T-helper 17 cell (primary cell): ENCODE measurements around the gene ERC1. TPM values are rescaled to one million over a fixed set of nuclear protein-coding genes. Genes with fewer than 3 reads are reported as not detected.
"Not testable (repeated sequence)": the region's sequence is repeated elsewhere in the genome, so short reads cannot be mapped to it uniquely, and the experiment has no call there.

Experiments
- ATAC-seq: fragments of 150-1000 bp; cut with Tn5 transposase; 2 replicates; pipeline ENCODE4 v1.10.0; 2021; ENCODE audit warnings: mild to moderate bottlenecking, moderate library complexity
- DNase-seq, 3 donors: peaks; one replicate each; pipeline versions ENCODE4 v3.0.0 to v3.0.0-alpha.2; 2020 to 2021
- H3K9me3 ChIP-seq: one replicate; pipeline ENCODE4 v1.7.0; 2013; ENCODE audit warnings: low read length, mild to moderate bottlenecking; ENCODE audit not compliant: control insufficient read depth, poor library complexity, severe bottlenecking
- H3K27ac Mint-ChIP-seq: one replicate; pipeline ENCODE4 v1.8.0; 2022; ENCODE audit warnings: mild to moderate bottlenecking, moderate library complexity, mixed read lengths
- H3K27me3 Mint-ChIP-seq: one replicate; pipeline ENCODE4 v1.8.0; 2022; ENCODE audit warnings: mixed read lengths
- H3K36me3 Mint-ChIP-seq: one replicate; pipeline ENCODE4 v1.8.0; 2022; ENCODE audit warnings: low read depth, mixed read lengths
- H3K4me1 Mint-ChIP-seq: one replicate; pipeline ENCODE4 v1.8.0; 2022; ENCODE audit warnings: mild to moderate bottlenecking, mixed read lengths
- H3K4me3 Mint-ChIP-seq: one replicate; pipeline ENCODE4 v1.8.0; 2022; ENCODE audit warnings: mild to moderate bottlenecking, moderate library complexity, mixed read lengths
- total RNA-seq, 4 donors: library from RNA in 2 of 4; stranded (reverse) in 2 of 4; gene quantifications; one replicate each; pipeline ENCODE4 v1.2.3 and lab custom pipeline; 2022 to 2026

ERC1 gene
- total RNA-seq, 2 donors from 2014 or later: 46.7 to 52.1 TPM

DNA sequence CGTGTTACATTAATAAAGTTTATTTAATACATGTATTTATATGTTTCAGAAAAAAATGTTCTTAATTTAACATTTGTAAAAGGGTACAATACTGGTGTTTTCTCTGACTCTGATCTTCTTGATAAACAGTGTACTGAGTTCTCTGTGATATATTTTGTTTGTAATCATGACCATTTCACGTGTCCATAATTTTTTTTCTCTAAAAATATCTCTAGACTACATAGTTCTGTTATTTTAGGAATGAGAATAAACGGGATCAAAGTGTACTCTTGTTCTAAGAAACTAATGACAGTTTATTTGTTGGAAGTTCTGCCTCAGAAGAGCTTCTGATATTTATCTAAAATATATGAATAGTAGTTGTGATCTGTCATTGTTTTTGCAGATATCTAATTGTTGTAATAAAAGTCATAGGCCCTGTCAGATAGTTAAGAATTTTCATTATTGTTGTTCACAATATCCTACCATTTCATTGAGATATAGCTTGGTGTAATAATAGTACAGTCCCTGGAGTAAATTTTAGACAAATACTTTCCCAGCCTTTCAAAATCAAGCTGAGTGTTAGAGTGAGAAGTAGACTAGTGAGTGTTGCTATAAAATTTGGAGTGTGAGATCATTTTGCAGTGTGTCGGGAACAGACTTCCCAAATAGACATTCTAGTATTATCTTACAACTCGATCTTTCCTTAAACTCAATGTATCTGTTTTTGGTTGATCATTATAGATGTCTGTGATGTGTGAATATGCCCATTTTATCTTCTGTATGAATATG lies 86.2 kb downstream of the ERC1 start:
- DNase-seq (no peak), ATAC-seq (no peak)
- H3K27me3 Mint-ChIP-seq: no peaks in the 10 kb centered on the region
- no peak overlapping the region for H3K4me3 Mint-ChIP-seq
- peak overlapping the region; percentile 27 for H3K27ac Mint-ChIP-seq
- peaks cover 7% of the 10 kb centered on the region for H3K4me1 Mint-ChIP-seq
- no peaks in the 10 kb centered on the region for H3K9me3 ChIP-seq
- no peaks in the 10 kb centered on the region for H3K36me3 Mint-ChIP-seq

- no peak overlapping the region for H3K27ac Mint-ChIP-seq
- ATAC-seq: no peak
- no peak for DNase-seq
- H3K4me1 Mint-ChIP-seq: peaks cover 10% of the 10 kb centered on the region
- H3K27me3 Mint-ChIP-seq: no peaks in the 10 kb centered on the region
- H3K9me3 ChIP-seq: no peaks in the 10 kb centered on the region
- H3K4me3 Mint-ChIP-seq: no peak overlapping the region
- H3K36me3 Mint-ChIP-seq: no peaks in the 10 kb centered on the region
These were observed 87.0 kb downstream of the ERC1 start for GRCh38 chr12:1078002-1078401.

- no peaks in the 10 kb centered on the region for H3K36me3 Mint-ChIP-seq
- no peak for ATAC-seq
These were observed 89.6 kb downstream of the ERC1 start for GRCh38 chr12:1080520-1081223.

GRCh38 chr12:1083151-1083888 lies 92.3 kb downstream of the ERC1 start:
- Mint-ChIP-seq H3K4me3 (no peak overlapping the region), H3K36me3 (no peaks in the 10 kb centered on the region), H3K27ac (no peak overlapping the region), H3K4me1 (peaks cover 11% of the 10 kb centered on the region), H3K27me3 (no peaks in the 10 kb centered on the region)
- no peaks in the 10 kb centered on the region for H3K9me3 ChIP-seq
- DNase-seq (no peak), ATAC-seq (no peak)

More at GRCh38 chr12:1080520-1081223, 89.6 kb downstream of the ERC1 start:
- H3K27me3 Mint-ChIP-seq: no peaks in the 10 kb centered on the region
- no peak overlapping the region for H3K27ac Mint-ChIP-seq
- H3K9me3 ChIP-seq: no peaks in the 10 kb centered on the region
- peaks cover 14% of the 10 kb centered on the region for H3K4me1 Mint-ChIP-seq
- no peak overlapping the region for H3K4me3 Mint-ChIP-seq
- no peak for DNase-seq

DNA sequence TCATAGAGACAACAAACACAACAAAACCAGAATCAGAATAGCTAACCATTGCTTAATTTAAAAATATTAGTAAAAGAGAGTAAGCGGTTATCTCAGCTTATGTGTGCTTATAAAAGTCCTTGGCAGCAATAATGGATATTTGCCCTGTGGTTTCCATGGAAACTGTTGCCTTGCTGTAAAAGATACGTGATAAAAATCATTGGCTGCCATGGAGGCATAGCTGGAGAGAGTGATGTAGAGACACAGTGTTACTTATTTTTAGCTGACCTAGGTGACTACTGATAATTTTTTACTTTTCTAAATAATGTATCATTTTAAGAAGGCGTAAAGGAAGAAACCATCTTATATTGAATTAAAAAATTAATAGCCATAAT lies 92.9 kb downstream of the ERC1 start:
- DNase-seq (no peak), ATAC-seq (no peak)
- Mint-ChIP-seq H3K27me3 (no peaks in the 10 kb centered on the region), H3K4me3 (no peak overlapping the region), H3K4me1 (peaks cover 11% of the 10 kb centered on the region), H3K36me3 (no peaks in the 10 kb centered on the region), H3K27ac (no peak overlapping the region)
- no peaks in the 10 kb centered on the region for H3K9me3 ChIP-seq

DNA sequence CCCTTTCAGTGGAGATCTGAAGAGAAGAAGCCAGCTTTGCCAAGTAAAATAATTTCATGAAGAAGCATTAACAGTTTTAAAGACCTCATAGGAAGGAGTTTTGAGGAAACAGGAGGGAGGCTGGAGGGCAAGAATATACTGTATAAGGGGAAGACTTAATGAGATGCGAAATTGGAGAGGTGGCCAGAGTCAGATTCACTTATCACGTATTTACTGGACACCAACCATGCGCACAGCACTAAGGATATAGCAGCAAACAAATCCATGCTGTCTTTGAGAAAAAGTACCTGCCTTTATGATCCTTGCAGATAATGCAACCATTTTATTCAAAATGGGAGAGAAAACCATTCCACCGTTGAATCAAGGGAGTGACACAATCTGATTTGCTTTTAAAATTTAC lies 100.3 kb downstream of the ERC1 start:
- ATAC-seq (no peak), DNase-seq (no peak)
- H3K36me3 Mint-ChIP-seq: no peaks in the 10 kb centered on the region
- no peak overlapping the region for H3K4me3 Mint-ChIP-seq
- H3K4me1 Mint-ChIP-seq: peaks cover 9% of the 10 kb centered on the region
- H3K9me3 ChIP-seq: no peaks in the 10 kb centered on the region
- no peaks in the 10 kb centered on the region for H3K27me3 Mint-ChIP-seq
- H3K27ac Mint-ChIP-seq: no peak overlapping the region

DNA sequence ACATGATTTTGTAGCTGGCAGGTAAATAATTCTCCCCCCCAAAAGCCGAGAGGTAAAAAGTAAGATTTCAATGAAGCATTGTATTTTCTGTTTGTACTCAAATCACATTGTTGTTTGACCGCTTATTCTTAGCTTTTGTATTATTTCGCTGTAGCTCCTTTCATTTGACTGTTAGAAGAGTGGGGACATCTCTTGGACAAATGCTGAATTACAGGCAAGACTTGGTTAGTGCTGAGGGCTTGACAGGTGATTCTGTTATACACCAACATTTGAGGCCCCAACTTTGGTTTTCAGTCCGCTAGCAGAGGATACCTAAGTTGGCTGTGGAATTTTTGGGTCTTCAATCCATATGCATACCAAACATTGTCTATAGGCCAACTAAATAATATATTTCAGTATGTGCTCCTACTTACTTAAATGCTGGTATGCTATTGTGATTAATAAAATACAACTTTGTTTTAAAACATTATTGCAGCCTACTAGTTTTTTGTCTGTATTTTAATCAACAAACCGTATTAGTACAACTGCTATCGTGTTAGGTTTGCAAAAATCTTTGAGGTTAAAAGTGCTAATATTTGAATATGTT lies 102.2 kb downstream of the ERC1 start:
- no peaks in the 10 kb centered on the region for H3K9me3 ChIP-seq
- DNase-seq (peak in 1 of 3 donors; percentile 23), ATAC-seq (peak; percentile 68)
- Mint-ChIP-seq H3K36me3 (no peaks in the 10 kb centered on the region), H3K27ac (no peak overlapping the region), H3K4me3 (no peak overlapping the region), H3K27me3 (no peaks in the 10 kb centered on the region), H3K4me1 (peaks cover 15% of the 10 kb centered on the region)

DNA sequence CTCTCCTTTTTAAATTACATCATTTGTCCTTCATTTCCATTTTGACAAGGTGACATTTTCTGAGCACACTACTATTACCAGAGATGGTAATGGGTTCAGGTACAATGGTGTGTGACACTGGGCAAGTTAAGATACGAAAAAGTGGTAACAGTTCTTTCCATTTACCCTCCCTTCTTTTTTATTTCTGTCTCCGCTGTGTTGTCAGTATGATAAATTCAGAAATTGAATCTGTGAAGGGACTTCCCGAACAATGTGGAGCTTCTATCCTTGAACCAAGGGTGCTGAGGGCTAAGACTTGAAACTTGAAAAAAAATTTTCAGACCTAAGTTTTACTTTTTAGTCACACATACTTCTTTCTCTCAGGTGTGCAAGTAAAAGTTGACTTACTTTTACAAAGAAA lies 103.7 kb downstream of the ERC1 start:
- H3K4me3 Mint-ChIP-seq: no peak overlapping the region
- ATAC-seq: no peak
- no peak for DNase-seq
- no peaks in the 10 kb centered on the region for H3K36me3 Mint-ChIP-seq
- H3K9me3 ChIP-seq: no peaks in the 10 kb centered on the region
- no peaks in the 10 kb centered on the region for H3K27me3 Mint-ChIP-seq
- H3K4me1 Mint-ChIP-seq: peaks cover 24% of the 10 kb centered on the region
- no peak overlapping the region for H3K27ac Mint-ChIP-seq

GRCh38 chr12:1099158-1099557 lies 108.1 kb downstream of the ERC1 start:
- DNase-seq (no peak), ATAC-seq (no peak)
- H3K36me3 Mint-ChIP-seq: peaks cover 2% of the 10 kb centered on the region
- H3K27me3 Mint-ChIP-seq: no peaks in the 10 kb centered on the region
- H3K9me3 ChIP-seq: no peaks in the 10 kb centered on the region
- H3K27ac Mint-ChIP-seq: peak overlapping the region; percentile 59
- peaks cover 47% of the 10 kb centered on the region for H3K4me1 Mint-ChIP-seq
- no peak overlapping the region for H3K4me3 Mint-ChIP-seq

DNA sequence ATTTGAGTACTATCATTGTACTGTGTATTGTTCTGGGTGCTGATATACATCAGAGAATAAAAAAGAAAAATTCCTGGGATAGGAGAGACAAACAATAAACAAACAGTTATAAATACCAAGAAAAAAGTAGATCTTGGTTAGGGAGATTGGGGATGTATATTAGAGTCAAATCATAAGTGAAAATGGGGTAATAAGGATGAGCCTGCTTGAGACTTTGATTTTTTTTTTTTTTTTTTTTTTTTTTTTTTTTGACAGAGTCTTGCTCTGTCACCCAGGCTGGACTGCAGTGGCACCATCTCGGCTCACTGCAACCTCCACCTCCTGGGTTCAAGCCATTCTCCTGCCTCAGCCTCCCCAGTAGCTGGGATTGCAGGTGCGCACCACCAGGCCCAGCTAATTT lies 108.6 kb downstream of the ERC1 start:
- H3K4me1 Mint-ChIP-seq: peaks cover 47% of the 10 kb centered on the region
- H3K4me3 Mint-ChIP-seq, ATAC-seq, H3K27ac Mint-ChIP-seq, DNase-seq, H3K9me3 ChIP-seq, H3K27me3 Mint-ChIP-seq, H3K36me3 Mint-ChIP-seq: not testable (repeated sequence)

- H3K27ac Mint-ChIP-seq: peak overlapping the region; percentile 37
- H3K4me3 Mint-ChIP-seq: no peak overlapping the region
- DNase-seq (no peak), ATAC-seq (no peak)
- H3K9me3 ChIP-seq: no peaks in the 10 kb centered on the region
- peaks cover 4% of the 10 kb centered on the region for H3K36me3 Mint-ChIP-seq
- no peaks in the 10 kb centered on the region for H3K27me3 Mint-ChIP-seq
- H3K4me1 Mint-ChIP-seq: peaks cover 43% of the 10 kb centered on the region
These were observed 111.1 kb downstream of the ERC1 start for GRCh38 chr12:1102115-1102514.

DNA sequence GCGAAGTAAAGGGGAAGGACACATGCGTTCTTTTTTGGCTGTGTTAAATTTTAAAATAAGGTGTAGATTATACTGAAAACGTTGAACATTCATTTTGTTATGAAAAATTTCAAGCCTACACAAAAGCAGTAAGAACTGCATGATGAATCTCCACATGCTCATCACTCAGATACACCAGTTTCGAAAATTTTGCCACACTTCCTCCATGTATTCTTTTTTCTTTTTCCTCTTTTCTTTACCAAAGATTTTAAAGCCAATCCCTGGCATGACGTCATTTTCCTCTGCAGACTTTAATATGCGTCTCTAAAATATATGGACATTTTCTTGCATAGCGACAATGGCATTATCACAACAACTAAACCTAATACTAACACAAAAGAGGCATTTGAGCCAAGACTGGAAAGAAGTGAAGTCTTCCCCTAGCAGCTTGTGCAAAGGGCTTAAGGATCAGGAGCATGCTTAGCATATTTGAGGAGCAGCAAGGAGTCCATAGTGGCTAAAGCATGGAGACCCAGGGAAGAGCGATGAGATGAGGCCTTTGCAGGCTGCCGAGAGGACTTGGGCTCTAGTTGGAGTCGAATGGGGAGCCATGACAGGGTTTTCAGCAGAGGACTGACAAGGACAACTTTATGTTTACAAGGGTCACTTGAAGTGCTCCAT lies 111.9 kb downstream of the ERC1 start:
- H3K36me3 Mint-ChIP-seq: peaks cover 4% of the 10 kb centered on the region
- no peaks in the 10 kb centered on the region for H3K9me3 ChIP-seq
- H3K27me3 Mint-ChIP-seq: no peaks in the 10 kb centered on the region
- no peak for DNase-seq
- no peak for ATAC-seq
- no peak overlapping the region for H3K4me3 Mint-ChIP-seq
- H3K4me1 Mint-ChIP-seq: peaks cover 48% of the 10 kb centered on the region
- H3K27ac Mint-ChIP-seq: no peak overlapping the region

- ATAC-seq (no peak), DNase-seq (no peak)
- no peak overlapping the region for H3K4me3 Mint-ChIP-seq
These were observed 112.6 kb downstream of the ERC1 start for GRCh38 chr12:1103632-1104031.

More at GRCh38 chr12:1103632-1104031, 112.6 kb downstream of the ERC1 start:
- H3K27ac Mint-ChIP-seq: peak overlapping the region; percentile 70
- H3K36me3 Mint-ChIP-seq: peaks cover 4% of the 10 kb centered on the region
- no peaks in the 10 kb centered on the region for H3K9me3 ChIP-seq
- peaks cover 42% of the 10 kb centered on the region for H3K4me1 Mint-ChIP-seq
- no peaks in the 10 kb centered on the region for H3K27me3 Mint-ChIP-seq
